ENCODE data around the gene AGAP1.

DNA sequence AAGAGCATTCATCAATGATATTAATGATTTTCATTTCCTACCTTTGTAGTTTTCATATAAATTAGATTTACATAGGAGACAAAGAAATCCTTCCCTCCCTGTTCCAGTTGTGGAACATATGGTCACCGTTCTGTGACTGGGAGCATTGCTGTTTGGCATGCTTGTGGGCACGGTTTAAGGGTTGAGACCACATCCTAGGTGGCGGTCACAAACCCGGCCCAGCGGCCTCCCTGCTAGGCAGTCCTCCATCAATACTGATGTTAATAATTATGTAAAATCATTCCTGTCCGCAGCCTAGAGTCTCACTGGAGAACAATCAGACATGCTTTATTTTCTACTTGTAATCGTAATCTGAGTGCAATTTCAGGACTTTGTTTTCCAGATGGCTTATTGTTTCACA, 117.9 kb downstream of the AGAP1 start:
- TF ChIP-seq, protein P1, sequence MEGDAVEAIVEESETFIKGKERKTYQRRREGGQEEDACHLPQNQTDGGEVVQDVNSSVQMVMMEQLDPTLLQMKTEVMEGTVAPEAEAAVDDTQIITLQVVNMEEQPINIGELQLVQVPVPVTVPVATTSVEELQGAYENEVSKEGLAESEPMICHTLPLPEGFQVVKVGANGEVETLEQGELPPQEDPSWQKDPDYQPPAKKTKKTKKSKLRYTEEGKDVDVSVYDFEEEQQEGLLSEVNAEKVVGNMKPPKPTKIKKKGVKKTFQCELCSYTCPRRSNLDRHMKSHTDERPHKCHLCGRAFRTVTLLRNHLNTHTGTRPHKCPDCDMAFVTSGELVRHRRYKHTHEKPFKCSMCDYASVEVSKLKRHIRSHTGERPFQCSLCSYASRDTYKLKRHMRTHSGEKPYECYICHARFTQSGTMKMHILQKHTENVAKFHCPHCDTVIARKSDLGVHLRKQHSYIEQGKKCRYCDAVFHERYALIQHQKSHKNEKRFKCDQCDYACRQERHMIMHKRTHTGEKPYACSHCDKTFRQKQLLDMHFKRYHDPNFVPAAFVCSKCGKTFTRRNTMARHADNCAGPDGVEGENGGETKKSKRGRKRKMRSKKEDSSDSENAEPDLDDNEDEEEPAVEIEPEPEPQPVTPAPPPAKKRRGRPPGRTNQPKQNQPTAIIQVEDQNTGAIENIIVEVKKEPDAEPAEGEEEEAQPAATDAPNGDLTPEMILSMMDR (IDR thresholded peaks at IDR 0.05; ENCODE audit: insufficient read depth, low read depth, low read length), result no peak
- TF ChIP-seq EZH2 (IDR thresholded peaks at IDR 0.05; ENCODE audit: insufficient read depth, low read length), result no peak
